IMR-90 (cell line): ENCODE results near the gene SBF2. TPM values are rescaled to one million over a fixed set of nuclear protein-coding genes. Genes with fewer than 3 reads are reported as not detected.

Experiments used
- ATAC-seq: fragments of 200-7000 bp; cut with Tn5 transposase; 2 replicates; pipeline ENCODE4 v1.9.1; 2020; ENCODE audit warnings: low read depth, mild to moderate bottlenecking, moderate library complexity
- BruUV-seq: library from RNA; stranded (reverse); fragments of 400-500 nt; replicated peaks from 2 replicates; lab custom pipeline; 2021; lab: Mats Ljungman, UMichigan
- CTCF ChIA-PET: fragments of 300-600 bp; formaldehyde crosslinking; extraction: SDS; loops from one replicate; lab custom pipeline; 2021; ENCODE audit warnings: antibody characterized with exemption; lab: Yijun Ruan, JAX
- POLR2A ChIA-PET: fragments of 300-600 bp; sonication (Branson Sonifier 250); formaldehyde crosslinking; loops from one replicate; lab custom pipeline; 2022; ENCODE audit warnings: antibody characterized with exemption; ENCODE audit not compliant: unreplicated experiment; lab: Charles Lee
- DNase-seq: peaks from one replicate; pipeline ENCODE4 v3.0.0; 2013
- H2AFZ ChIP-seq: replicated peaks from 2 replicates; pipeline ENCODE3; 2013; ENCODE audit warnings: low read length, mild to moderate bottlenecking; ENCODE audit not compliant: poor library complexity
- H2AK5ac ChIP-seq: 2 replicates; pipeline ENCODE4 v1.6.1; 2013; ENCODE audit warnings: low read depth, low read length, inconsistent platforms
- H2AK9ac ChIP-seq: replicated peaks from 2 replicates; pipeline ENCODE3; 2013; ENCODE audit warnings: mild to moderate bottlenecking, low read depth, low read length, moderate library complexity; ENCODE audit not compliant: poor library complexity
- H2BK120ac ChIP-seq: 2 replicates; pipeline ENCODE4 v1.6.1; 2013; ENCODE audit warnings: low read depth, low read length, inconsistent platforms
- H2BK15ac ChIP-seq: 3 replicates; pipeline ENCODE4 v1.6.1; 2013; ENCODE audit warnings: low read depth, low read length, inconsistent platforms
- H2BK20ac ChIP-seq: 2 replicates; pipeline ENCODE4 v1.6.1; 2013; ENCODE audit warnings: low read depth, mild to moderate bottlenecking, inconsistent platforms, low read length, moderate library complexity
- H2BK5ac ChIP-seq: 2 replicates; pipeline ENCODE4 v1.6.1; 2013; ENCODE audit warnings: mild to moderate bottlenecking, low read depth, low read length, inconsistent platforms; ENCODE audit not compliant: poor library complexity, severe bottlenecking
- H3K14ac ChIP-seq: replicated peaks from 2 replicates; pipeline ENCODE4 v1.6.1; 2013; ENCODE audit warnings: low read depth, low read length, inconsistent platforms
- H3K18ac ChIP-seq: 2 replicates; pipeline ENCODE4 v1.6.1; 2013; ENCODE audit warnings: low read depth, low read length, control low read depth
- H3K23ac ChIP-seq: 2 replicates; pipeline ENCODE4 v1.6.1; 2013; ENCODE audit warnings: low read depth, low read length, inconsistent platforms
- H3K27ac ChIP-seq: 2 replicates; pipeline ENCODE4 v1.5.1; 2013; ENCODE audit warnings: mild to moderate bottlenecking, control low read depth, low read length; ENCODE audit not compliant: insufficient read depth
- H3K27me3 ChIP-seq: 2 replicates; pipeline ENCODE4 v1.6.1; 2013; ENCODE audit warnings: low read length; ENCODE audit not compliant: control insufficient read depth, insufficient read depth
- H3K36me3 ChIP-seq: 2 replicates; pipeline ENCODE4 v1.6.1; 2013; ENCODE audit warnings: low read length, mixed read lengths; ENCODE audit not compliant: control insufficient read depth, insufficient read depth
- H3K4ac ChIP-seq: 2 replicates; pipeline ENCODE4 v1.6.1; 2013; ENCODE audit warnings: low read depth, low read length, inconsistent platforms
- H3K4me1 ChIP-seq: 2 replicates; pipeline ENCODE4 v1.6.1; 2013; ENCODE audit warnings: low read length, mixed read lengths; ENCODE audit not compliant: control insufficient read depth, insufficient read depth
- H3K4me2 ChIP-seq: 2 replicates; pipeline ENCODE4 v1.6.1; 2013; ENCODE audit warnings: low read depth, mild to moderate bottlenecking, control low read depth, low read length, moderate library complexity
- H3K4me3 ChIP-seq: 2 replicates; pipeline ENCODE4 v1.5.1; 2013; ENCODE audit warnings: low read depth, mild to moderate bottlenecking, control low read depth, low read length, moderate library complexity; ENCODE audit not compliant: insufficient read depth
- H3K56ac ChIP-seq: 2 replicates; pipeline ENCODE4 v1.6.1; 2013; ENCODE audit warnings: low read length, inconsistent platforms; ENCODE audit not compliant: insufficient read depth; ENCODE audit errors: extremely low read depth
- H3K79me1 ChIP-seq, 2 experiments: 2 replicates each; pipeline ENCODE4 v1.6.1; 2013; ENCODE audit warnings: low read length in 2 of 2, inconsistent platforms in 1 of 2, low read depth in 1 of 2
- H3K9ac ChIP-seq: 2 replicates; pipeline ENCODE4 v1.6.1; 2013; ENCODE audit warnings: low read depth, low read length, control low read depth
- H3K9me1 ChIP-seq: 2 replicates; pipeline ENCODE4 v1.6.1; 2013; ENCODE audit warnings: low read length, inconsistent platforms; ENCODE audit not compliant: insufficient read depth
- H3K9me3 ChIP-seq: 2 replicates; pipeline ENCODE4 v1.6.1; 2013; ENCODE audit warnings: low read length; ENCODE audit not compliant: control insufficient read depth, insufficient read depth
- H4K20me1 ChIP-seq: 2 replicates; pipeline ENCODE4 v1.6.1; 2013; ENCODE audit warnings: low read length, inconsistent platforms; ENCODE audit not compliant: insufficient read depth
- H4K5ac ChIP-seq: 2 replicates; pipeline ENCODE4 v1.6.1; 2013; ENCODE audit warnings: mild to moderate bottlenecking, low read depth, low read length, control low read depth
- H4K8ac ChIP-seq, 2 experiments: 2 replicates each; pipeline ENCODE4 v1.6.1; 2013; ENCODE audit warnings: low read depth in 2 of 2, low read length in 2 of 2, control low read depth in 1 of 2, inconsistent platforms in 1 of 2
- H4K91ac ChIP-seq: 2 replicates; pipeline ENCODE4 v1.6.1; 2013; ENCODE audit warnings: low read depth, low read length, inconsistent platforms; ENCODE audit not compliant: insufficient read depth
- BHLHE40 ChIP-seq: fragments of 150-350 bp; IDR thresholded peaks from 2 replicates; pipeline ENCODE4 v1.6.1; 2016; ENCODE audit warnings: mild to moderate bottlenecking, low read depth, low read length
- CEBPB ChIP-seq: IDR thresholded peaks from 2 replicates; pipeline ENCODE4 v1.6.1; 2012; ENCODE audit warnings: low read depth, low read length, improper control_type of control experiment
- CHD1 ChIP-seq: IDR thresholded peaks from 2 replicates; pipeline ENCODE4 v1.6.1; 2012; ENCODE audit warnings: low read depth, low read length, improper control_type of control experiment
- CTCF ChIP-seq: conservative IDR thresholded peaks from 2 replicates; pipeline ENCODE4 v1.5.1; 2012; ENCODE audit warnings: mild to moderate bottlenecking, low read depth, low read length, improper control_type of control experiment
- ELK1 ChIP-seq: fragments of 150-350 bp; IDR thresholded peaks from 2 replicates; pipeline ENCODE4 v1.6.1; 2016; ENCODE audit warnings: low read depth, mild to moderate bottlenecking, low read length, moderate library complexity, borderline replicate concordance
- MAFK ChIP-seq: IDR thresholded peaks from 2 replicates; pipeline ENCODE4 v1.6.1; 2012; ENCODE audit warnings: low read depth, low read length, improper control_type of control experiment
- MXI1 ChIP-seq: IDR thresholded peaks from 2 replicates; pipeline ENCODE4 v1.6.1; 2012; ENCODE audit warnings: low read depth, mild to moderate bottlenecking, low read length, moderate library complexity, borderline replicate concordance
- NFE2L2 ChIP-seq: fragments of 150-350 bp; IDR thresholded peaks from 2 replicates; pipeline ENCODE4 v1.6.1; 2016; ENCODE audit warnings: low read depth, mild to moderate bottlenecking, low read length
- POLR2A ChIP-seq: IDR thresholded peaks from 2 replicates; pipeline ENCODE4 v1.6.1; 2012; ENCODE audit warnings: mild to moderate bottlenecking, low read depth, low read length
- RAD21 ChIP-seq: IDR thresholded peaks from 2 replicates; pipeline ENCODE4 v1.6.1; 2012; ENCODE audit warnings: low read length, improper control_type of control experiment
- RCOR1 ChIP-seq: IDR thresholded peaks from 2 replicates; pipeline ENCODE4 v1.6.1; 2012; ENCODE audit warnings: mild to moderate bottlenecking, low read length, improper control_type of control experiment; ENCODE audit not compliant: insufficient replicate concordance
- RFX5 ChIP-seq: IDR thresholded peaks from 2 replicates; pipeline ENCODE4 v1.8.0; 2012; ENCODE audit warnings: low read depth, mild to moderate bottlenecking, low read length, moderate library complexity
- SMC3 ChIP-seq: fragments of 150-350 bp; IDR thresholded peaks from 2 replicates; pipeline ENCODE4 v1.6.1; 2016; ENCODE audit warnings: low read depth, mild to moderate bottlenecking, antibody characterized with exemption, low read length, moderate library complexity
- USF2 ChIP-seq: fragments of 150-350 bp; IDR thresholded peaks from 2 replicates; pipeline ENCODE4 v1.6.1; 2017; ENCODE audit warnings: mild to moderate bottlenecking, antibody characterized with exemption, low read length, low read depth
- WGBS, 2 experiments: methylation state at CpG; one replicate each; pipeline versions ENCODE4 v1.1.5 to v1.1.7; 2013; ENCODE audit warnings: missing lambda C conversion rate in 2 of 2; ENCODE audit not compliant: insufficient read length in 1 of 2; ENCODE audit errors: extremely low coverage in 2 of 2; 5-methylcytosine and 5-hydroxymethylcytosine counted together
- dilution Hi-C: fragments of 300-500 bp; cut with HindIII; formaldehyde crosslinking; loops from one replicate; pipeline ENCODE4 v1.14.3; 2018; ENCODE audit warnings: low sequenced_read_pairs; ENCODE audit not compliant: unreplicated experiment
- in situ Hi-C: fragments of 300-500 bp; cut with MboI; formaldehyde crosslinking; loops from 3 replicates; pipeline ENCODE4 v1.14.3; 2019; ENCODE audit warnings: low sequenced_read_pairs, inconsistent platforms, mixed read lengths
- intact Hi-C: fragments of 100-400 bp; cut with micrococcal nuclease; formaldehyde crosslinking; loops from 2 replicates; pipeline ENCODE4 v1.10.0; 2022
- polyA plus RNA-seq, 3 experiments: library from polyadenylated mRNA; depleted of rRNA; stranded (reverse); fragments of >200 nt; gene quantifications; 2 replicates each; pipeline ENCODE4 v1.2.3, GENCODE V29; 2012; ENCODE audit warnings: low replicate concordance in 1 of 3
- total RNA-seq: library from RNA; depleted of rRNA; stranded (reverse); fragments of >200 nt; gene quantifications from 2 replicates; pipeline ENCODE4 v1.2.3, GENCODE V29; 2012

SBF2 gene
- total and polyA plus RNA-seq, 2 of the 4 experiments (the other 2 are of a cell fraction): 23.8 to 51.8 TPM

- dilution Hi-C loops: no loop called here
- DNase-seq (peak; percentile 57), ATAC-seq (peak; percentile 87)
- 0 out of 2 replicates have a peak, but pooled peaks cover 2% of the 10 kb centered on the region for H3K9me1 ChIP-seq
- no peaks in the 10 kb centered on the region for H4K20me1 ChIP-seq
- ChIA-PET CTCF (no interaction called here), POLR2A (no interaction called here)
- H3K56ac ChIP-seq: no peak overlapping the region
- no peaks in the 10 kb centered on the region for H3K27me3 ChIP-seq
- no peak overlapping the region for H3K4me3 ChIP-seq
- H2BK20ac ChIP-seq: peak overlapping the region; percentile 42
- peak overlapping the region; percentile 61 for H3K4ac ChIP-seq
- peaks cover 0 to 7% of the 10 kb centered on the region in 2 experiments; a peak in 1 of 4 replicates for H3K79me1 ChIP-seq
- BruUV-seq: no TSS peak
- peaks cover 4% of the 10 kb centered on the region; the same call in 1 of the 2 replicates for H3K36me3 ChIP-seq
- intact Hi-C loops: no loop called here
- WGBS, 2 experiments: no CpG with 5 or more reads among the region's 2 CpGs
- H4K8ac ChIP-seq: peak overlapping the region in 1 of 2 experiments; percentile 24; a peak in 1 of 4 replicates
- H3K4me1 ChIP-seq: peaks cover 7% of the 10 kb centered on the region
- peak overlapping the region; percentile 60; the same call in 1 of the 2 replicates for H3K4me2 ChIP-seq
- peak overlapping the region; percentile 65 for H2BK120ac ChIP-seq
- H3K18ac ChIP-seq: peak overlapping the region; percentile 98
- H2BK5ac ChIP-seq: peak overlapping the region; percentile 61
- H3K9me3 ChIP-seq: no peaks in the 10 kb centered on the region
- H2BK15ac ChIP-seq: no peak overlapping the region
- no peak overlapping the region; the same call in 1 of the 2 replicates for H2AK5ac ChIP-seq
- H3K14ac ChIP-seq: peak overlapping the region; percentile 79
- in situ Hi-C loops: no loop called here
- H2AFZ ChIP-seq: no peak overlapping the region
- no peak for TF ChIP-seq BHLHE40
- no peak for TF ChIP-seq NFE2L2
- TF ChIP-seq RCOR1: no peak
- TF ChIP-seq RFX5: no peak
- no peak for TF ChIP-seq SMC3
- TF ChIP-seq CTCF: no peak
- TF ChIP-seq ELK1: no peak
- TF ChIP-seq MXI1: no peak
- TF ChIP-seq CHD1: no peak
- no peak for TF ChIP-seq POLR2A
- no peak for TF ChIP-seq CEBPB
- TF ChIP-seq RAD21: no peak
- TF ChIP-seq MAFK: no peak
- no peak for TF ChIP-seq USF2
- peak overlapping the region; percentile 15; the same call in 1 of the 2 replicates for H3K23ac ChIP-seq
- H2AK9ac ChIP-seq: no peak overlapping the region
- peak overlapping the region; percentile 99 for H4K5ac ChIP-seq
- H3K27ac ChIP-seq: peak overlapping the region; percentile 93; the same call in 1 of the 2 replicates
- H4K91ac ChIP-seq: peak overlapping the region; percentile 37
- H3K9ac ChIP-seq: no peak overlapping the region
Measured at GRCh38 chr11:9884601-9885000, 409.4 kb downstream of the SBF2 start.
